Adipocyte (in vitro differentiated cells): ENCODE data around the gene TPI1.

ENCODE experiments used
- DNase-seq: peaks from one replicate; pipeline ENCODE4 v3.0.0-alpha.2; 2015; ENCODE audit warnings: low read depth
- H3K27me3 ChIP-seq: replicated peaks from 2 replicates; pipeline ENCODE4 v1.7.0; 2013; ENCODE audit warnings: mild to moderate bottlenecking, low read length, moderate library complexity; ENCODE audit not compliant: control insufficient read depth, insufficient read depth
- H3K36me3 ChIP-seq: 2 replicates; pipeline ENCODE4 v1.7.0; 2013; ENCODE audit warnings: low read length, mild to moderate bottlenecking, moderate library complexity; ENCODE audit not compliant: control insufficient read depth, insufficient read depth, severe bottlenecking
- H3K4me1 ChIP-seq: 2 replicates; pipeline ENCODE4 v1.7.0; 2013; ENCODE audit warnings: mild to moderate bottlenecking, low read length, moderate library complexity; ENCODE audit not compliant: control insufficient read depth, insufficient read depth
- H3K4me3 ChIP-seq: 2 replicates; pipeline ENCODE4 v1.7.0; 2013; ENCODE audit warnings: mild to moderate bottlenecking, low read length, moderate library complexity
- H3K9ac ChIP-seq: 2 replicates; pipeline ENCODE4 v1.7.0; 2013; ENCODE audit warnings: mild to moderate bottlenecking, low read length, moderate library complexity
- H3K9me3 ChIP-seq: 2 replicates; pipeline ENCODE4 v1.7.0; 2013; ENCODE audit warnings: mild to moderate bottlenecking, low read length, moderate library complexity; ENCODE audit not compliant: control insufficient read depth

Gene TPI1

GRCh38 chr12:6830286-6830890, 36.9 kb upstream of the TPI1 start:
- H3K4me3 ChIP-seq = no peak overlapping the region
- H3K9me3 ChIP-seq = no peaks in the 10 kb centered on the region
- no peaks in the 10 kb centered on the region for H3K27me3 ChIP-seq
- H3K9ac ChIP-seq = no peak overlapping the region
- no peaks in the 10 kb centered on the region for H3K36me3 ChIP-seq
- H3K4me1 ChIP-seq = peaks cover 9% of the 10 kb centered on the region
- DNase-seq = no peak

GRCh38 chr12:6830999-6831398, 36.3 kb upstream of the TPI1 start:
- H3K36me3 ChIP-seq = no peaks in the 10 kb centered on the region
- H3K27me3 ChIP-seq = no peaks in the 10 kb centered on the region

GRCh38 chr12:6831450-6831995, 35.8 kb upstream of the TPI1 start:
- no peaks in the 10 kb centered on the region for H3K27me3 ChIP-seq
- no peak overlapping the region for H3K4me3 ChIP-seq
- H3K36me3 ChIP-seq = no peaks in the 10 kb centered on the region
- no peaks in the 10 kb centered on the region for H3K9me3 ChIP-seq
- peaks cover 9% of the 10 kb centered on the region for H3K4me1 ChIP-seq
- H3K9ac ChIP-seq = no peak overlapping the region
- DNase-seq = no peak

More at GRCh38 chr12:6830999-6831398, 36.3 kb upstream of the TPI1 start:
- no peak for DNase-seq
- H3K9ac ChIP-seq = no peak overlapping the region
- no peaks in the 10 kb centered on the region for H3K9me3 ChIP-seq
- H3K4me1 ChIP-seq = peaks cover 9% of the 10 kb centered on the region
- no peak overlapping the region for H3K4me3 ChIP-seq

GRCh38 chr12:6832125-6832524, 35.2 kb upstream of the TPI1 start:
- Histone ChIP-seq H3K4me3 (no peak overlapping the region), H3K36me3 (no peaks in the 10 kb centered on the region), H3K4me1 (peaks cover 7% of the 10 kb centered on the region), H3K9ac (no peak overlapping the region), H3K9me3 (no peaks in the 10 kb centered on the region), H3K27me3 (no peaks in the 10 kb centered on the region)
- no peak for DNase-seq

GRCh38 chr12:6833189-6833890, 34.0 kb upstream of the TPI1 start:
- DNase-seq = no peak
- Histone ChIP-seq H3K9ac (no peak overlapping the region), H3K36me3 (no peaks in the 10 kb centered on the region), H3K4me1 (peaks cover 3% of the 10 kb centered on the region), H3K27me3 (no peaks in the 10 kb centered on the region), H3K9me3 (no peaks in the 10 kb centered on the region), H3K4me3 (no peak overlapping the region)

- Histone ChIP-seq H3K36me3 (peaks cover 2% of the 10 kb centered on the region), H3K9ac (no peak overlapping the region), H3K4me3 (no peak overlapping the region), H3K9me3 (no peaks in the 10 kb centered on the region), H3K27me3 (no peaks in the 10 kb centered on the region), H3K4me1 (peaks cover 3% of the 10 kb centered on the region)
- DNase-seq = no peak
Measured at GRCh38 chr12:6834254-6834653, 33.1 kb upstream of the TPI1 start.

GRCh38 chr12:6834873-6835272, 32.5 kb upstream of the TPI1 start:
- H3K27me3 ChIP-seq = no peaks in the 10 kb centered on the region
- H3K9me3 ChIP-seq = no peaks in the 10 kb centered on the region
- H3K4me3 ChIP-seq = no peak overlapping the region
- H3K4me1 ChIP-seq = peaks cover 3% of the 10 kb centered on the region
- DNase-seq = no peak
- no peak overlapping the region for H3K9ac ChIP-seq
- H3K36me3 ChIP-seq = peaks cover 5% of the 10 kb centered on the region

GRCh38 chr12:6836851-6837250, 30.5 kb upstream of the TPI1 start:
- peaks cover 5% of the 10 kb centered on the region for H3K36me3 ChIP-seq
- H3K4me3 ChIP-seq = no peak overlapping the region

GRCh38 chr12:6837370-6838060, 29.8 kb upstream of the TPI1 start:
- Histone ChIP-seq H3K36me3 (peaks cover 5% of the 10 kb centered on the region), H3K4me1 (peaks cover 3% of the 10 kb centered on the region), H3K9ac (no peak overlapping the region), H3K9me3 (no peaks in the 10 kb centered on the region), H3K4me3 (no peak overlapping the region), H3K27me3 (no peaks in the 10 kb centered on the region)
- DNase-seq = no peak

More at GRCh38 chr12:6836851-6837250, 30.5 kb upstream of the TPI1 start:
- no peak overlapping the region for H3K9ac ChIP-seq
- no peaks in the 10 kb centered on the region for H3K9me3 ChIP-seq
- peaks cover 3% of the 10 kb centered on the region for H3K4me1 ChIP-seq
- H3K27me3 ChIP-seq = no peaks in the 10 kb centered on the region
- no peak for DNase-seq

GRCh38 chr12:6838854-6839253, 28.5 kb upstream of the TPI1 start:
- Histone ChIP-seq H3K4me1 (no peaks in the 10 kb centered on the region), H3K9me3 (no peaks in the 10 kb centered on the region), H3K4me3 (no peak overlapping the region), H3K9ac (no peak overlapping the region), H3K27me3 (no peaks in the 10 kb centered on the region), H3K36me3 (peaks cover 5% of the 10 kb centered on the region)
- no peak for DNase-seq

GRCh38 chr12:6839482-6840201, 27.7 kb upstream of the TPI1 start:
- H3K36me3 ChIP-seq = peaks cover 9% of the 10 kb centered on the region
- no peak for DNase-seq
- H3K27me3 ChIP-seq = no peaks in the 10 kb centered on the region
- no peak overlapping the region for H3K4me3 ChIP-seq
- no peak overlapping the region for H3K9ac ChIP-seq
- H3K9me3 ChIP-seq = no peaks in the 10 kb centered on the region
- H3K4me1 ChIP-seq = no peaks in the 10 kb centered on the region
